T-helper 2 cell (primary cell): Measurements from ENCODE around the gene CACNA2D3.
"Not testable (repeated sequence)": the region's sequence is repeated elsewhere in the genome, so short reads cannot be mapped to it uniquely, and the experiment has no call there.

Source experiments
- DNase-seq, 5 experiments: peaks; one replicate each; pipeline versions ENCODE4 v3.0.0 to v3.0.0-alpha.2; 2012 to 2022

CACNA2D3 gene

GRCh38 chr3:55042591-55042990 is 920.2 kb downstream of the CACNA2D3 start:
- no peak for DNase-seq

- DNase-seq: no peak
Observed at GRCh38 chr3:55044486-55044885, 922.1 kb downstream of the CACNA2D3 start.

GRCh38 chr3:55059027-55059629 is 936.8 kb downstream of the CACNA2D3 start:
- DNase-seq: no peak

GRCh38 chr3:55060896-55061719 is 938.8 kb downstream of the CACNA2D3 start:
- DNase-seq: no peak

GRCh38 chr3:55061720-55062034 is 939.3 kb downstream of the CACNA2D3 start:
- DNase-seq: no peak

- DNase-seq: no peak
Observed at GRCh38 chr3:55064164-55064563, 941.8 kb downstream of the CACNA2D3 start.

GRCh38 chr3:55065331-55065730 is 943.0 kb downstream of the CACNA2D3 start:
- DNase-seq: no peak

- DNase-seq: no peak
Observed at GRCh38 chr3:55066551-55067047, 944.2 kb downstream of the CACNA2D3 start.

GRCh38 chr3:55069950-55070349 is 947.6 kb downstream of the CACNA2D3 start:
- DNase-seq: no peak

- no peak for DNase-seq
Observed at GRCh38 chr3:55074796-55075195, 952.4 kb downstream of the CACNA2D3 start.

GRCh38 chr3:55075846-55076245 is 953.5 kb downstream of the CACNA2D3 start:
- no peak for DNase-seq

GRCh38 chr3:55077726-55078125 is 955.4 kb downstream of the CACNA2D3 start:
- no peak for DNase-seq

GRCh38 chr3:55078876-55079275 is 956.5 kb downstream of the CACNA2D3 start:
- no peak for DNase-seq

GRCh38 chr3:55085231-55085630 is 962.9 kb downstream of the CACNA2D3 start:
- DNase-seq: no peak

- DNase-seq: no peak
Observed at GRCh38 chr3:55089211-55089610, 966.9 kb downstream of the CACNA2D3 start.

- DNase-seq: no peak
Observed at GRCh38 chr3:55090291-55090690, 967.9 kb downstream of the CACNA2D3 start.

GRCh38 chr3:55090746-55091145 is 968.4 kb downstream of the CACNA2D3 start:
- no peak for DNase-seq

GRCh38 chr3:55091381-55092225 is 969.3 kb downstream of the CACNA2D3 start:
- DNase-seq: no peak

- DNase-seq: no peak
Observed at GRCh38 chr3:55094676-55095075, 972.3 kb downstream of the CACNA2D3 start.

- DNase-seq: no peak
Observed at GRCh38 chr3:55097441-55097840, 975.1 kb downstream of the CACNA2D3 start.

GRCh38 chr3:55105647-55106046 is 983.3 kb downstream of the CACNA2D3 start:
- no peak for DNase-seq

GRCh38 chr3:55107187-55107586 is 984.8 kb downstream of the CACNA2D3 start:
- no peak for DNase-seq

- not testable (repeated sequence) for DNase-seq
Observed at GRCh38 chr3:55111906-55112305, 989.6 kb downstream of the CACNA2D3 start.
